Middle frontal gyrus (tissue), 1 donor: ENCODE measurements around the gene MS4A15.
"Not testable (repeated sequence)": the region's sequence is repeated elsewhere in the genome, so short reads cannot be mapped to it uniquely, and the experiment has no call there.

ENCODE experiments used
- DNase-seq: peaks from one replicate; pipeline ENCODE4 v3.0.0-alpha.2; 2015; ENCODE audit warnings: low spot score; ENCODE audit errors: extremely low spot score

Gene MS4A15

DNA sequence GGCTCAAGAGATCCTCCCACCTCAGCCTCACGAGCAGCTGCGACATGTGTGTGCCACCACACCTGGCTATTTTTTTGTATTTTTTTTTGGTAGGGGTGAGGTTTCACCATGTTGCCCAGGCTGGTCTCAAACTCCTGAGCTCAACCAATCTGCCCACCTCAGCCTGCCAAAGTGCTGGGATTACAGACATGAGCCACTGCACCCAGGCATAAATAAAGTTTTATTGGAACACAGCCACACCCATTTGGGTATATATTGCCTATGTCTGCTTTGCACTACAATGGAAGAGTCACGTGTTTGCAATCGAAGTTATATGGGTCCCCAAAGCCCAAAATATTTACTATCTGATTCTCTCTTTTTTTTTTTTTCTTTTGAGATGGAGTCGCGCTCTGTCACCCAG lies 1.8 kb upstream of the MS4A15 start:
- DNase-seq = no peak

DNA sequence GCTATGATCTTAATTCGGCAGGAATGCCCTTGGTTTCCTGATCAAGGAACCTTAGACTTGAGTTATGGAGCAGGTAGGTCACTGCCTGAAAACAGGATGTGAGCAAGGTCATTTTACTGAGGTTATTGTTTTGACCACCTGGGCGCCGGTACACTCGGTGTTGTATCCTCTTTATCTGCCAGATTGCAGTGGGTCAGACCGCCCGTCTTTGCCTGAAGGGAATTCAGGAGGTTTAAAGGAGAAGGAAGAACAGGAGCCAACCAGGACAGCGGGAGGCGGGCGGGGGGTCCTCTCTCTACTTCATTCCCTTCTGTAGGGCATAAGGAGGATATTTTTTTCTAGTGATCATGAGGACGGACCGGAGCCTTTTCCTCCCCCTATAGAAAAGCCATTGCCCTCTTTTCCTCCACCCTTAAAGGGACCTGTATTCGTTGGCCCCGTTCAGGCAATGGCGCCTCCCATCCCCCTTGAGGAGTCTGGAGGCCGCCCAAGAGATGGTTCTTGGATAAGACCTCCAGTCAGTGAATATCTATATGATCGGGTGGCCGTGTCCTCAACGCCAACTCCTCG lies 649 bp downstream of the MS4A15 start:
- no peak for DNase-seq

DNA sequence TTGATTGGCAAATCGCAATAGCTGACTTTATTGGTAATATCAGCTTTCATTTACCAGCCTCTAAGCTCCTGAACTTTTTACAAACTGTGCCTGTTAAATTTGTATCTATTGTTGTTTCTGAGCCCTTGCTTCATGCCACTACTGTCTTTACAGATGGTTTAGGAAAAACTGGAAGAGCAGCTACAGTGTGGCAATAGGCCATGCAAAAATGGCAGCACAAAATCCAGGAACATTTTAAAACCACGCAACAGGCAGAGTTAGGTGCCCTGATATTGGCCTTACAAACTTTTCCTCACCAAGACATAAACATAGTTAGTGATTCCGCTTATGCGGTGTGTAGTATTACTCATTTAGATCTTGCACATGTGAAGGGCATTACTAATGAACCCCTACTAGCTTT lies 2.0 kb downstream of the MS4A15 start:
- not testable (repeated sequence) for DNase-seq

DNA sequence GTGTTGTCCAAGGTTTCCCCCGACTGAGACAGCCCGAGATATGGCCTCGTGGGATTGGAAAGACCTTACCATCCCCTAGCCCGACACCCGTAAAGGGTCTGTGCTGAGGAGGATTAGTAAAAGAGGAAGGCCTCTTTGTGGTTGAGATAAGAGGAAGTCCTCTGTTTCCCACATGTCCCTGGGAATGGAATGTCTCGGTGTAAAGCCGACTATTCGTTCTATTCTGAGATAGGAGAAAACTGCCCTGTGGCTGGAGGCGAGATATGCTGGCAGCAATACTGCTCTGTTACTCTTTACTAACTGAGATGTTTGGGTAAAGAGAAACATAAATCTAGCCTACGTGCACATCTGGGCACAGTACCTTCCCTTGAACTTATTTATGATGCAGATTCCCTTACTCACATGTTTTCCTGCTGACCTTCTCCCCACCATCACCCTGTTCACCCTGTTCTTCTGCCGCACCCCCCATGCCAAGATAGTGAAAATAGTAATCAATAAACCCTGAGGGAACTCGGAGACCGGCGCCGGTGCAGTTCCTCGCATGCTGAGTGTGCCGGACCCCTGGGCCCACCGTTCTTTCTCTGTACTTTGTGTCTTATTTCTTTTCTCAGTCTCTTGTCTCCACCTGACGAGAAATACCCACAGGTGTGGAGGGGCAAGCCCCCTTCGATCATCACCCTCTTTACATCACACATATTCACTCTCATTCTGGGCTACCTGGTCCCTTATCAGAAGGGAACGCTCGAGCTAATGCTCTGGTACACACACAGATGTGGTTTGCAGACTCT lies 3.0 kb downstream of the MS4A15 start:
- DNase-seq = not testable (repeated sequence)

DNA sequence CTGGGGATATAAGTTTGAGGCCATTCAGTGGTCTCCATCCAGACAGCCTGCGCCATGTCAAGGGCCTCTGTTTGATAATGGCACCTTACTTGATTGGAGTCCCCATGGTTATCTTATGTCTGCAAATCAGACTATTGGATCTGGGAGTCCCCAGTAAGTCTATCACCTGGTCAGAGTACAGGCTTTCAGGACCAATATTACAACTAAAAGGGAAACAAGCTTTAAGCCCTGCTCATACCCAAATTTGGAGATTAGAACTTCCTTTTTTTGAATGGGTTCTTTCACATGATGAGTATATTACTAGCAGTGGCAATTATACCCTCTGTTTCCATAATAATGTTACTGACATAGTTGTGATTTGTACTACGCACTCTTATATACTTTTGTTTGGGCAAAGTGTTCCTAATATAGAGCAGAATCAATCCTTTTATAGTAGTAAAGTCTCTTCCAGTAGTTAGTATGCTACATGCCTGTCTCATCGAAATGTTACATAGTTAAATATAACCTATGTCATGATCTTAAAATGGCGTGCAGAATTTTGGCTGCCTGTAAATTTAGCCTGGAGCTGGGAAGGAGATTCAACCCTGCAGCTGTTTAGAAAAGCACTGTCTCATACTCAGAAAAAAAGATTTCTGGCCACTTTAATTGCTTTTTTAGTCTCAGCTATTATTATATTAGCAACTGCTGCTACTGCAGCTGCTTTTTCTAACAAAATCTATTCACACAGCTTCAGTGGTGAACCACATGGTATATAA lies 4.9 kb downstream of the MS4A15 start:
- no peak for DNase-seq

DNA sequence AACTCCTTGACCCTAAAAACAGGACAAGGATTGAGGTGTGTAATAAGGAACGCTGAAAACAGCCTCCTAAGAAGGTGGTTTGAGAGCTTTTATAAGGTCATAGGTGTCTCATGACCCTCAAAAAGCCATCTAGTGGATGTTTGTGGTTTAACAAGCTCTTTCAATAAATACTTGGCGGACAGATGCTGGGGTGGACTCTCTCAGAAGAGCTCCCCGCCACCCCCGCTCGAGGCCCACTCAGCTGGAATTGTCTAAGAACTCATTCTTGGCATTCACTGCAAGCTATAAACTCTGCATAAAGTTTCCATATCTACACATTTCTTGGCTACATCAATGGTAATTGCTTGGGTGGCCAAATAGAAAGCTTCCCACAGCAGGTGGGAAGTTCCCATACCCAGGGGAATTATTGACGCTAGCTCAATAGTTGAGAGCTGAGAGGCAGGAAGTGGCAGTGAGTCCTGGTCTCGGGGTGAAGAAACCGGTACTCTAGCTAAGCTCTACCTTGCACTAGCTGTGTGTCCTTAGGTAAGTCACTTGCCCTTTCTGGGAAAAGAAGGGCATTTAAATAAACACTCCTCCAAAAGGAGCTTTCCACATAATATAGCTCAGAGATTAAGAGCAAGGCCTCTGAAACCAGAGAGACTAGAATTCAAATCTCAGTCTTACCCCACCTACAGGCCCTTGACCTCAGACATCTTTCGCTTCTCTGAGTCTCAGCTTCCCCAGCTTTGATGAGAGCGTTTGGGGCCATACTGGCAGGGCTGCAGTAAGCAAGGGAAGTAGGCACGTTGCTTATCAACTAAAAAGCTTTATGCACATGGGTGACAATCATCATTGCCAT lies 6.4 kb downstream of the MS4A15 start:
- DNase-seq = no peak

DNA sequence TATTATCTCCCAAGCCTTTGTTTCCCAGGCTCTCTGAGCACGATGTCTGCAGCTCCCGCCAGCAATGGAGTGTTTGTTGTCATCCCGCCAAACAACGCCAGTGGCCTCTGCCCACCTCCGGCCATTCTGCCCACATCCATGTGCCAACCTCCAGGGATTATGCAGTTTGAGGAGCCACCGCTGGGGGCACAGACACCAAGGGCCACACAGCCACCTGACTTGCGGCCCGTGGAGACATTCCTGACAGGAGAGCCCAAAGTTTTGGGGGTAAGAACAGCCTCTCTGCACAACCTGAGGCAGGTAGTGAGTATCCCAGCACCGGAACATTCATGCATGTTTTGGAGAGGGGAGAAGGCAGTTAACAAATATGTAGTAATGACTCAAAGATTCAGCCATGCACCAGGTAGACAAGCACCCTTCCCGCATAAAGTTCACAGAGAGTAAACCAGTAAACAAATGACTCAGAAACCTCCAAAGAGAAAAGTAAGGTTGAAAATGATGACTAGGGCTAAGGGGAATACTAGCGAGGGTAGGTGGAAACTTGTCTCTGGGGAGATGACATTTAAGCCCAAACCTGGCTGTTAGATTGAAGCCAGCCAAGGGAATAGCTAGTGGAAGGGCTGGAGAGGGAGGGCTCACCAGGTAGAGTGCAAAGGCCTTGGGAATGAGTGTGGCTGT lies 7.2 kb downstream of the MS4A15 start:
- no peak for DNase-seq

DNA sequence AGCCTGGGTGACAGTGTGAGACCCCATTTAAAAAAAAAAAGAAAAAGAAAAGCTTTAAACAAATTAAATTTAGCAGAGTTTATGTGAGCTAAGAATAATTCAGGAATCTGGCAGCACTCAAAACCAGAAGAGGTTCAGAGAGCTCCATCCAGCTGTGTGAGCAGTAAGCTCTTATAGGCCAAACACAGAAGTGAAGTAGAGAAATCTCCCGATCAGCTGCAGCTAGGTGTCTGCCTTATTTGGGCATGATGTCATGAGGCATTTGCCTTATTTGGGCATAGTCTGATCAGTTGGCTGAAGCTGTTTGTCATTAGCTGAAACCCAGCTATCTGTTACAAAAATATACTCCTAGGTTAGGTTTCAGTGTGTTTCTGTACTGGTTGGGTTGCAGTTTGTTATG lies 8.2 kb downstream of the MS4A15 start:
- DNase-seq = no peak

DNA sequence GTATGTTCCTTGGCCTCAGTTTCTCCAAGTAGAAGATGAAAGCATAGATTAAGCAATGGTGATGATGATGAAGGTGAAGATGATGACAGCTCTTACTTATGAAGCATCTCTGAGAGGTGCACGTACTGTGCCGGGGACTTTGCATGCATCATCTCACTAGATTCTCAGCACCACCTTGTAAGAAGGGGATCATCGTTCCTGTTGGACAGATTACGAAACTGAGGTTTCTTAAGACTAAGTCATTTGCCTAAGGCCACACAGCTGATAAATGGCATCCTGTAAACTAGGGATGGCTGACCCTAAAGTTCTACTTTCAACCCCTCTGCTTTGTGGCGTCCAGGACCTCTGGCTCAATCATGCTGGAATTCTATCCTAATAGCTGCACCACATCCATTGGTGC lies 8.7 kb downstream of the MS4A15 start:
- DNase-seq = no peak

DNA sequence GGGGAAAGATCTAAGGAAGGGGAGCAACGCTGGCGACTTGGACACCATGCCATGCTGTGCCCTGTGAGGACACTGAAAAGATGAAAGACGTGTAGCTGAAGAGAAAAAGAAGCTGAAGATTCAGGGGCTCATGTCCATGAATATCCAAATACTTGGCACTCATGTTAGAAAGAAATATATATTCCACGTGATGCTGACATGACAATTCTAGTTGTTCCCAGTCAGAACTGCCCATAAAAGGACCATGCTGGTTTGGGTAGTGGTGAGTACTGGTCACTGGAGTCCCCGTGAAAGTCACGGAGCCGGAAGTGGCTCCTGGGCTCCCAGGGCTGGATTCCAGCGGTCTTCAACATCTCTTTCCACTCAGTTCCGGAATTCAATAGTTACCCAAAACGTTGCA lies 9.9 kb downstream of the MS4A15 start:
- DNase-seq = no peak

DNA sequence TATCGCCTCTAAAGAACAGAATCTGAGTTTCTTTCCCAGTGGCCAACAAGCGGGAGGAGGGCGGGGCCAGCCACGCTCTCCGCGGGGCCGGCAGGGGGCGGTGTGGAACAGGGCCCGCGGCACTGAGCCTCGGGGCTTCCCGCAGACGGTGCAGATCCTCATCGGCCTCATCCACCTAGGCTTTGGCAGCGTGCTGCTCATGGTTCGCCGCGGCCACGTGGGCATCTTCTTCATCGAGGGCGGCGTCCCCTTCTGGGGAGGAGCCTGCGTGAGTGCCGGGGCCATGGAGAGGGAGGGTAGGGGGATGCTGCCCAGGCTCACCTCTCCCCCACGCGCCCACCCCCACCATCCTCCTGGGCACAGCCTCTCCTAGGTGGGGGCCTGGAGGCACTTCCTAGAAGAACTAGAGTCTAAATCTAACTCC lies 10.7 kb downstream of the MS4A15 start:
- DNase-seq = no peak

DNA sequence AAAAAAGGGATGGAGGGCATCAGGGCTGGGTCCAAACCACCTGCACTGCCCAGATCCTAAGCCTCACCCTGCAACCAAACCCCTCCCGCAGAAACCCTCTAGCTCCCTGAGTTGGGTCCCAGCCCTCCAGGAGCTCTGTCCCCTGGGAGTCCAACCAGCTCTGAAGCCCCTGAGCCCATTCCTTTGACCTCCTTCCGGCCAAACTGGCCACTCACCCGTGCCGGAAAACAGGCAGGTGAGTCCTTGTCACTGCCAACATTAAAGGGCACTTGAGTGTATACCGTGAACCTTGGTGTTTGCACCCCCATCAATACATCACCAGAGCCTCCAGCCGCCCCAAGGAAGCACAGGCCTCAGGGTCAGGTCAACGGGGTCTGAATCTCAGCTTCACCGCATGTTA lies 11.5 kb downstream of the MS4A15 start:
- no peak for DNase-seq

DNA sequence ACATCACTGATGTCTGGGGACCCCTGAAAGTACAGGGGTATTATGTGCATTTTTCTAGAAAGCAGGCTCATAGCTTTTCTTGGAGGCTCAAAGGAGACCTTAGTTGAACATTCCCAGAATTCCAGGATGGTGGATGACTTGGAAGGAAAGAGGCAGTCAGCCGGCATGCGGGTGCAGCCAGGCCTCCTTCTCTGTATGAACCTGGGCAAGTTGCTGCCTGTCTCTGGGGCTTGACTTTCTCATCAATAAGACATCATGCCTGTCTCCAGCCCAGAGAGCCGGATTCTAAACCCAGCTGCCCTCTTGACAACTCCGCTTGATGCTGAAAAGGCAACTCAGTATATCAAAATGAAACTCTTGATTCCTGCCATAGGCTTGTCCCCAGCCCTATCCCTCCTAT lies 12.6 kb downstream of the MS4A15 start:
- DNase-seq = no peak

DNA sequence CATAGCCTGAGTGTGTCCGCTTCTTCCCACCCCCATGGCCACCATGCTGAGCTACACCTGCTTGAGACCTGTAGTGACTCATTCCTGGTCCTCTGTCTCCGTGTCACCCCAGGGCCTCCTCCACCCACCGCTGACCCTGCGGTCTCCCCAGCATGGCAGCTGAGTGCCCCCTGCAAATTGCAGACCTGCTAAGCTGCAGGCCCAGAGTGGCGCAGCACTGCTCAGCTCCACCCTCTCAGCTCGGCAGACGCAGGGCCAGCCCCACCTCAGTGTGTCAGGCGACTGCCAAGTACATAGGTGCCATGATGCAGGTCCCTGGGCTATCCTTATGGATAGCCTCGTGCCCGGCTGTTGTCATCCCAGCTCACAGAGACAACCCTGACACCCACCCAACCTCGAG lies 13.1 kb downstream of the MS4A15 start:
- DNase-seq = no peak

DNA sequence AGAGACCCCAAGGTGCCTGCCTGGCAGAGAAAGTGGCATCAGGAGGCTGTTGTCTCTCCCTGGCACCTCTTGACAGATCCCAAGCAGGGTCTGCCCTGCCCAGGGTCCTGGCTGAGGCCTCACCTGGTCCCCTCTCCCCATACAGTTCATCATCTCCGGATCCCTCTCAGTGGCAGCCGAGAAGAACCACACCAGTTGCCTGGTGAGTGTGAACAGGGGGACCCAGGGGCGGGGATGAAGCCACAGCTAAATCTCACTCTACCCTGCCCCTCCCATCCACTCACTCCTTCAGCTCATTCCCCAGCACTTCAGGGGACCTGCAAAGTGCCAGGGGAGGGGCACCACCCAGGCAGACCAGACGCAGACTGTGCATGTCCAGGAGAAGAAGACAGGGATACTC lies 14.5 kb downstream of the MS4A15 start:
- no peak for DNase-seq

DNA sequence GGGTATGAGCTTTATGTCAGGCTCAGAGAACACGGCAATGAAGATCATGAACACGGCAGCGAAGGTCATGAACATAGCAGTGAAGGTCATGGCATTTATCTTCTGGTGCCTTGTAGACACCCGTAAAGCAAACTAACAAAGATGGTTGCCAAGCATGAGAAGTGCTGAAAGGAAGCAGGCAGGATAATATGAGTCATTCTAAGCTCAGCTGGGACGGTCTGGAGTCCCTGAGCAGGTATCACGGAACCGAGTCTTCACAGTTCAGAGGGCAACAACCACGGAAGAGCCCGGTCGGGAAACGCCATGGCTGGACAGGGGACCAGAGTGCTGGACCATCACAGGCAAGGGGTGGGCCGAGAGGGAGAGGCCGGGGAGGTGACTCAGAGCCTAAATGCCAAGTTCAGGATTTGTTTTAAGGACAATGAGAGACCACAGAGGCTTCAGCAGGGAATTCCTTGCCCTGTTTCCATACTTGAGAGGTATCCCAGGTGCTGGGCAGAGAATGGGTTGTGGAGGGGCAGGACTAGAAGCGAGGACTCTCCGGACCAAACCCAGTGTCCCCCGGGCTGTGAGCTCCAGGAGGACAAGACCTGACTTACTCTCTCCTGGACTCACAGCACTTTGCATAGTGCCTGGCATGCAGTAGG lies 15.3 kb downstream of the MS4A15 start:
- DNase-seq = no peak

DNA sequence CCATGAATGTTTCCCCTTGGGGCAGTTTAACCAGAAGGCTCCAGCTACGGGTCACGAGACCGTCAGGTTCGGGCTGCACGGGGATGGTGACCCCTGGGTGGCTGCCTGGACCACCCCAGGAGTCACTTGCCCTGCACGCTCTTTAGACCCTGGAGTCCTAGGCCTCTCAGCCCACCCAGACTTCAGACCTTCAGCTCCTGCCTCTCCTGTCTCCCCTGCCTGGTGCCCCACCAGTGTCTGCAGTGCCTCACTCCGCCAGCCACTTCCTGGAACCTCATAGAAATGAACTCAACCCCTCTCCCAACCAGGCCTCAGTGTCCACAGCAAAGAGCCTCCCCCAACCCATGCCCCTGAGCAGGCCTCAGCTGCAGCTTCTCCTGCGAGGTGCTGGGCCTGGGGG lies 16.0 kb downstream of the MS4A15 start:
- no peak for DNase-seq

DNA sequence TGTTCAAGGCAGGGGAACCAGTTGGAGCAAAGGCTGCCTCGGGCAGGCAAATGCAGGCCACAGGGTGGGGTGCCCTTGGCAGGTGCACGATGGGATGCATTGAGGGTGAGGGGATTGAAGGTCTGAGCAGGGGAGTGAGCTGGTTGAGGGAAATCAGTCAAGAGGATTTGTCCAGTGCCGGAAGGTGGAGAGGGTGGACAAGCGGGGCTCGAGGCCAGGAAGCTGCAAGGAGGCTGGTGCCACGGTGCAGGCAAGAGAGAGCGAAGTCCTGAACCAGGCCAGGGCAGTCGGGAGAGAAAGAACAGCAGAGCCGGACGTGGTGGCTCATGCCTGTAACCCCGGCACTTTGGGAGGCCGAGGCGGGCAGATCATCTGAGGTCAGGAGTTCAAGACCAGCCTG lies 18.1 kb downstream of the MS4A15 start:
- DNase-seq = no peak

DNA sequence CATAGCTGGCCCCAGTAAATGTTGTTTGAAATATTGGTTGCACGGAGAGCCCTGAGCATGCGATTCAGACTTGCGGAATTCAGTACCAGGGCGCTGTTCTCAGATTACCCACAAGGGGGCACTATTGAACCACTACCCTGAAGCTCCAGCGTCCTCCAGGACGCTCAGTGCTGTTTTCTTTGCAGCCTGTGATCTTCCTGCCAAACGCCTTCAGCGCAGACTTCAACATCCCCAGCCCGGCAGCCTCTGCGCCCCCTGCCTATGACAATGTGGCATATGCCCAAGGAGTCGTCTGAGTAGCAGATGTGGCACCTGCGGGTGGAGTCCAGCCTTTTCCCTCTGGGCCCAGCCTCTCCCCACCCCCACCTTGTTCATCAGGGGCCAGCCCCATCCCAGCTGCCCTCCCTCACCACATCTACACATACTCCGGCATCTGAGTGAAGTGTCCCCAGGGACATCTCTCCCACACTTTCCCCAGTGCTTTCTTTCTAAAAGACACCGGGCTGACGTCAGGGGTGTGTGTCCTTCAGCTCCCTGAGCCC lies 18.8 kb downstream of the MS4A15 start:
- peak; percentile 81 for DNase-seq

DNA sequence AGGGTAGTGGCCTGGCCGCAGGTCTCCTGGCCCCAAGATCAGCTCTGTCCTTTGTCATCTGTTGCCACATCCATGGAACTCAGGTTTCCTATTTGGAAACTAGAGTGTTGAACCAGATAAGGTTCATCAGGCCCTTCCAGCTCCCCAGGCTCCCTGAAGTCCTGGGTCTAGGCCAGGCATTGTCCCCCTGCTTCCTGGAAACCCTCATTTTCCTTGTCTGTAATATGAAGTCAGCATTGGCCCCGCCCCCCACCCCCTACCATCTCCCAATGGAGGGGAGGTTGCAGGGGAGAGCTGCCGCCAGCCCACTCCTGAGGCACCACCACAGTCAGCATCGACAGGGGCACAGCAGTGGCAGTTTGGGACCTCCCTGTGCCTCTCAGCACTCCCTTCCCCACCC lies 19.5 kb downstream of the MS4A15 start:
- no peak for DNase-seq
